Measurements from ENCODE around the gene TMEM150A. TPM values are rescaled to one million over a fixed set of nuclear protein-coding genes. Genes with fewer than 3 reads are reported as not detected.

Gene TMEM150A, protein sequence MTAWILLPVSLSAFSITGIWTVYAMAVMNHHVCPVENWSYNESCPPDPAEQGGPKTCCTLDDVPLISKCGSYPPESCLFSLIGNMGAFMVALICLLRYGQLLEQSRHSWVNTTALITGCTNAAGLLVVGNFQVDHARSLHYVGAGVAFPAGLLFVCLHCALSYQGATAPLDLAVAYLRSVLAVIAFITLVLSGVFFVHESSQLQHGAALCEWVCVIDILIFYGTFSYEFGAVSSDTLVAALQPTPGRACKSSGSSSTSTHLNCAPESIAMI
- total RNA-seq, result 1 to 10 TPM; 1.3 to 2.5 TPM

DNA sequence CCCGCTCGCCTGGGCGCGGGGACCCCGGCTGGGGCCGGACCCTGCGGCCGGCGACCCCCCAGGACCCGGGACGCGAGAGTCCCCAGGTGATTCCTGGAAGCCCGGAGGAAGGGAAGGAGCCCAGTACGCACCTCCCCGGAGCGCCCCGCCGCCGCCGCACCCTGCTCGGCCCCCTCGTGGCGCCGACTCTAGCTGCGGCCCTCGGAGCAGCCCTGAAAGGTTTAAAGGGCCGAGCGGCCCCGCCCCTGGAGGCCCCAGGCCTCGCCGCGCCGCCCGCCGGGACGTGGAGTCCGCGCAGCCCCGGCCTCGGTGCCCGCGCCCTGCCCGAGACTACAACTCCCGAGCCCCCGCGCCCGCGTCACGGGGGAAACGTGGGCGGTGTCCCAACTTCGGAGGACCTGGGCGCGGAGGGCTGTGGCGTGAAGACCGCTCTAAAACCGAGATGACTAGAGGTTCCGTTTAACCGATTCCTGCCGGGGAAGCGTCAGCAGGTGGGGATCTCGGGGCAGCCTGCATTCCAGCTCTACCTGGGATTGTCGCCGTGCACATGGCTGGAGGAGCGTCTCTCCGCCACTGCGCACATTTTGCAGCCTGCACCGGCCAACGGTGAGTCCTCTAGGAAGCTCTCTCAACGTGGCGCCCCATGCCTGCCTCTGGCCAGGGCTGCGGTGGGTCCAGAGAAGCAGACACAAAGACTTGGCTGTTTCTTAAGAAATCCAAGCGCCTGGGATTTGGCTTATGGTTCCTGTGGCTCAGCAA, at the start of gene TMEM150A:
Gene TMEM150A, minus strand, starts transcription at position 223 of the 759 bp plus-strand sequence. CDS start 750 bp downstream, outside the sequence.
- CTCF ChIA-PET, result interaction anchor here (0.7 to 1.5 kb wide), 4 partner anchors 20 to 42 kb away, joined by 3 to 4 read pairs (median 3); no protein-coding TSS in a partner anchor
- peak within 1 kb of the TSS; percentile 78 for H3K27ac Mint-ChIP-seq
- H3K4me1 Mint-ChIP-seq, result peaks cover 27% of the 10 kb centered on the region
- intact Hi-C loops (cut with DNase I, micrococcal nuclease), result loop anchor here (1.0 to 2.0 kb wide), 6 partner anchors 9 to 184 kb away; partner anchors contain the start of genes GGCX (in 2 of the 2), C2orf68 (in 1 of the 2), SH2D6 (in 1 of the 2) and USP39 (in 1 of the 2)
- H3K9me3 Mint-ChIP-seq (ENCODE audit: low read depth), result no peaks in the 10 kb centered on the region
- H3K27me3 Mint-ChIP-seq, result no peaks in the 10 kb centered on the region
- H3K4me3 Mint-ChIP-seq, result peak within 1 kb of the TSS; percentile 90
- ATAC-seq, result peak; percentile 95
- POLR2A ChIA-PET, result interaction anchor here (1.0 kb wide), 1 partner anchor 62 kb away, joined by 3 read pairs; no protein-coding TSS in a partner anchor
- peak; percentile 92 for DNase-seq
- H3K36me3 Mint-ChIP-seq (ENCODE audit: low read depth), result peaks cover 2% of the 10 kb centered on the region

- intact Hi-C loops (cut with DNase I, micrococcal nuclease), result no loop called here
- ATAC-seq (no peak), DNase-seq (no peak)
- peaks cover 45% of the 10 kb centered on the region for H3K36me3 Mint-ChIP-seq (ENCODE audit: low read depth)
- ChIA-PET CTCF (interaction anchor here (0.7 to 3.3 kb wide), 3 partner anchors 15 to 426 kb away, joined by 3 to 16 read pairs (median 4); no protein-coding TSS in a partner anchor), POLR2A (no interaction called here)
- H3K27me3 Mint-ChIP-seq, result no peaks in the 10 kb centered on the region
- H3K4me3 Mint-ChIP-seq, result no peak overlapping the region
- H3K27ac Mint-ChIP-seq, result no peak overlapping the region
- H3K9me3 Mint-ChIP-seq (ENCODE audit: low read depth), result no peaks in the 10 kb centered on the region
- H3K4me1 Mint-ChIP-seq, result no peaks in the 10 kb centered on the region
Observed at GRCh38 chr2:85652056-85652455, 49.6 kb upstream of the TMEM150A start.

GRCh38 chr2:85651097-85651496, 48.6 kb upstream of the TMEM150A start:
- no peaks in the 10 kb centered on the region for H3K9me3 Mint-ChIP-seq (ENCODE audit: low read depth)
- POLR2A ChIA-PET, result no interaction called here
- no peak for DNase-seq
- no peak overlapping the region for H3K27ac Mint-ChIP-seq
- CTCF ChIA-PET, result interaction anchor here (1.0 to 3.3 kb wide), 2 partner anchors 14 to 78 kb away, joined by 4 to 16 read pairs; no protein-coding TSS in a partner anchor
- peaks cover 47% of the 10 kb centered on the region for H3K36me3 Mint-ChIP-seq (ENCODE audit: low read depth)
- ATAC-seq, result no peak
- H3K27me3 Mint-ChIP-seq, result no peaks in the 10 kb centered on the region
- no peak overlapping the region for H3K4me3 Mint-ChIP-seq
- intact Hi-C loops (cut with DNase I, micrococcal nuclease), result no loop called here
- no peaks in the 10 kb centered on the region for H3K4me1 Mint-ChIP-seq

DNA sequence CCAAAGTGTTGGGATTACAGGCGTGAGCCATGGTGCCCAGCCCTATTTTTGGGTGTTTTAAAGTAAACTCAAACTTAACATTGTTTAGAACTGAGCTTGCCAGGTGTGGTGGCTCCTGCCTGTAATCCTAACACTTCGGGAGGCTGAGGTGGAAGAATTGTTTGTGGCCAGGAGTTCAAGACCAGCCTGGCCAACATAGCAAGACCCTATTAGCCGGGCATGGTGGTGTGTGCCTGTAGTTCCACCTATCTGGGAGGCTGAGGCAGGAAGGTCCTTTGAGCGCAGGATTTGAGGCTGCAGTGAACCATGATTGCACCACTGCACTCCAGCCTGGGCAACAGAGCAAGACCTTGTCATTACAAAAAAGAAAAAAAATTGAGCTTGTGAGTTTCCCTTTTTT, 48.0 kb upstream of the TMEM150A start:
- no peak for DNase-seq
- intact Hi-C loops (cut with DNase I, micrococcal nuclease), result no loop called here
- no peaks in the 10 kb centered on the region for H3K4me1 Mint-ChIP-seq
- ATAC-seq, result no peak
- H3K9me3 Mint-ChIP-seq (ENCODE audit: low read depth), result no peaks in the 10 kb centered on the region
- CTCF ChIA-PET, result interaction anchor here (3.3 kb wide), 1 partner anchor 13 kb away, joined by 16 read pairs; no protein-coding TSS in a partner anchor
- H3K4me3 Mint-ChIP-seq, result no peak overlapping the region
- peaks cover 52% of the 10 kb centered on the region for H3K36me3 Mint-ChIP-seq (ENCODE audit: low read depth)
- H3K27ac Mint-ChIP-seq, result no peak overlapping the region
- POLR2A ChIA-PET, result no interaction called here
- no peaks in the 10 kb centered on the region for H3K27me3 Mint-ChIP-seq

DNA sequence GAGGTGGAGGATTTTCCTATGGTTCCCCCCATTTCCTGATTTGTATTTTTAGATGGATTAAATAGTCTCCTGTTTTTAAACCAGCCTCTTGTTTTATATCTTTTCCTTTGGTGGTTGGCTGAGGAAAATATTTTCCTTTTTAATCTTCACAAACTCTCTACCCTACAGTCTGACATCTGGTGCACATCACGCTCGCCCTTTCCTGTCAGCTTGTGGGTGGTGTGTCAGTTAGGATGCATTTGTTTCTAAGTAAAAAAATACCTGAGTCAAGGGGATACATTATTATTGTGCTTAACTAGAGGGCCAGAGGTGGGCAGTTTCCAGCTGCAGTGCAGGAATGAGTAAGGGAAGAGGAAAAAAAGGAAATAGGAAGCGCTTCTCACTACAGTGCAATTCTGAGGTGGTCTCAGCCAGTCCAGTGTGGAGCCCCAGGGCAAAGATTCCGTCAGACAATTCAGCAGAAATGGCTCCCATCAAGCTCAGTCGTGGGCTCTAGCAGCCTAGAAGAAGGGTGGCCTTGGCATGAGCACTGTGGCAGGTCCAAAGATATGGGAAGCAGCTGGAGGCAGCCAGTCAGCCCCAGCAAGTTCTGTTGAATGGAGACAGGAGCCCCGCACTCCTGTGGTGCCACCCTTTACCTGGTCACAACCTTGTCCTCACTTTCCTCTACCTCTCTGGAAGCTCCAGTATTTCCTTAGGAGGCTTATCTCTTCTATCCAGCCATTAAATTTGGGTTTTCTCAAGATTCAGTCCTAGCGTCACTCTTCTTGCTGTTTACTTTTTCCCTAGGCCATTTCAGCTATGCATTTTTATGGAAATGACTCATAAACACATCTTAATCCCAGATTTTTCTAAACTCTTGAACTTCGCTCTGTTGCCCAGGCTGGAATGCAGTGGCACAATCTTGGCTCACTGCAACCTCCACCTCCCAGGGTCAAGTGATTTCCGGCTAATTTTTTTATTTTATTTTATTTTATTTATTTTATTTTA, 47.0 kb upstream of the TMEM150A start:
- DNase-seq (no peak), ATAC-seq (no peak)
- no peaks in the 10 kb centered on the region for H3K27me3 Mint-ChIP-seq
- H3K4me3 Mint-ChIP-seq, result no peak overlapping the region
- ChIA-PET POLR2A (interaction anchor here (0.6 kb wide), 1 partner anchor 219 kb away, joined by 3 read pairs; no protein-coding TSS in a partner anchor), CTCF (interaction anchor here (0.6 to 2.8 kb wide), 7 partner anchors 9 to 200 kb away, joined by 3 to 26 read pairs (median 5); no protein-coding TSS in a partner anchor)
- peaks cover 55% of the 10 kb centered on the region for H3K36me3 Mint-ChIP-seq (ENCODE audit: low read depth)
- intact Hi-C loops (cut with DNase I, micrococcal nuclease), result no loop called here
- H3K27ac Mint-ChIP-seq, result no peak overlapping the region
- no peaks in the 10 kb centered on the region for H3K9me3 Mint-ChIP-seq (ENCODE audit: low read depth)
- no peaks in the 10 kb centered on the region for H3K4me1 Mint-ChIP-seq

- H3K4me3 Mint-ChIP-seq, result no peak overlapping the region
- peak; percentile 35 for DNase-seq
- ChIA-PET CTCF (interaction anchor here (0.5 to 2.8 kb wide), 9 partner anchors 9 to 870 kb away, joined by 3 to 26 read pairs (median 5); no protein-coding TSS in a partner anchor), POLR2A (interaction anchor here (0.6 kb wide), 1 partner anchor 218 kb away, joined by 3 read pairs; no protein-coding TSS in a partner anchor)
- no peaks in the 10 kb centered on the region for H3K4me1 Mint-ChIP-seq
- H3K27me3 Mint-ChIP-seq, result no peaks in the 10 kb centered on the region
- intact Hi-C loops (cut with DNase I, micrococcal nuclease), result no loop called here
- ATAC-seq, result peak; percentile 36
- peak overlapping the region; percentile 65 for H3K27ac Mint-ChIP-seq
- no peaks in the 10 kb centered on the region for H3K9me3 Mint-ChIP-seq (ENCODE audit: low read depth)
- peaks cover 53% of the 10 kb centered on the region for H3K36me3 Mint-ChIP-seq (ENCODE audit: low read depth)
Observed at GRCh38 chr2:85648619-85649018, 46.1 kb upstream of the TMEM150A start.

- no peaks in the 10 kb centered on the region for H3K9me3 Mint-ChIP-seq (ENCODE audit: low read depth)
- no peak for ATAC-seq
- no peak overlapping the region for H3K27ac Mint-ChIP-seq
- ChIA-PET CTCF (interaction anchor here (0.5 to 2.8 kb wide), 8 partner anchors 9 to 870 kb away, joined by 3 to 26 read pairs (median 3); no protein-coding TSS in a partner anchor), POLR2A (no interaction called here)
- peaks cover 1% of the 10 kb centered on the region for H3K4me1 Mint-ChIP-seq
- H3K27me3 Mint-ChIP-seq, result no peaks in the 10 kb centered on the region
- intact Hi-C loops (cut with DNase I, micrococcal nuclease), result no loop called here
- no peak for DNase-seq
- H3K4me3 Mint-ChIP-seq, result no peak overlapping the region
- H3K36me3 Mint-ChIP-seq (ENCODE audit: low read depth), result peaks cover 57% of the 10 kb centered on the region
Observed at GRCh38 chr2:85647823-85648526, 45.5 kb upstream of the TMEM150A start.

GRCh38 chr2:85646166-85646565, 43.7 kb upstream of the TMEM150A start:
- ATAC-seq, result no peak
- ChIA-PET POLR2A (no interaction called here), CTCF (interaction anchor here (0.8 to 3.1 kb wide), 6 partner anchors 10 to 508 kb away, joined by 3 to 15 read pairs (median 3); no protein-coding TSS in a partner anchor)
- Mint-ChIP-seq H3K4me3 (no peak overlapping the region), H3K36me3 (ENCODE audit: low read depth) (peaks cover 61% of the 10 kb centered on the region), H3K4me1 (peaks cover 14% of the 10 kb centered on the region), H3K9me3 (ENCODE audit: low read depth) (no peaks in the 10 kb centered on the region), H3K27me3 (no peaks in the 10 kb centered on the region), H3K27ac (no peak overlapping the region)
- intact Hi-C loops (cut with DNase I, micrococcal nuclease), result no loop called here
- no peak for DNase-seq

DNA sequence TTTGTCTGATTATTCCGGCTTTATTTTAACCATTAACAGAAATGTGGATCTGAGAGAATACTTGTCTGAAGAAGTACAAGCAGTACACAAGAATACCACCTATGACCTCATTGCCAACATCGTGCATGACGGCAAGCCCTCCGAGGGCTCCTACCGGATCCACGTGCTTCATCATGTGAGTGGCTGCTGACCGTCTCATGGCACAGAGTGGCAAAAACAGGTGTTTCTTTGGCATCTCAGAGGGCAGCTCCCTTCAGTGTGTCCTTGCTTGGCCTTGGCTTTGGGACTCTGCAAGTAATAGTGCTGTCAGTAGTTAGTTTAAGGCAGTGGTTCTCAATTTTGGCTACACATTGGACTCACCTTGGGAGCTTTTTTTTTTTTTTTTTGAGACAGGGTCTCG, 42.4 kb upstream of the TMEM150A start:
- Mint-ChIP-seq H3K36me3 (ENCODE audit: low read depth) (peaks cover 66% of the 10 kb centered on the region), H3K27me3 (no peaks in the 10 kb centered on the region)
- CTCF ChIA-PET, result interaction anchor here (0.6 to 3.1 kb wide), 3 partner anchors 8 to 50 kb away, joined by 3 to 15 read pairs (median 4); no protein-coding TSS in a partner anchor

GRCh38 chr2:85642725-85643124, 40.2 kb upstream of the TMEM150A start:
- peaks cover 14% of the 10 kb centered on the region for H3K4me1 Mint-ChIP-seq
- H3K9me3 Mint-ChIP-seq (ENCODE audit: low read depth), result no peaks in the 10 kb centered on the region
- DNase-seq, result peak; percentile 30
- no peak overlapping the region for H3K4me3 Mint-ChIP-seq
- H3K27ac Mint-ChIP-seq, result peak overlapping the region; percentile 27
- ATAC-seq, result peak; percentile 82
- peaks cover 61% of the 10 kb centered on the region for H3K36me3 Mint-ChIP-seq (ENCODE audit: low read depth)
- no peaks in the 10 kb centered on the region for H3K27me3 Mint-ChIP-seq
- POLR2A ChIA-PET, result no interaction called here
- intact Hi-C loops (cut with DNase I, micrococcal nuclease), result no loop called here
- CTCF ChIA-PET, result interaction anchor here (1.0 to 1.4 kb wide), 2 partner anchors 10 to 11 kb away, joined by 3 read pairs; no protein-coding TSS in a partner anchor

More for the DNA sequence above, 42.4 kb upstream of the TMEM150A start:
- intact Hi-C loops (cut with DNase I, micrococcal nuclease), result no loop called here
- no peaks in the 10 kb centered on the region for H3K9me3 Mint-ChIP-seq (ENCODE audit: low read depth)
- peaks cover 14% of the 10 kb centered on the region for H3K4me1 Mint-ChIP-seq
- POLR2A ChIA-PET, result interaction anchor here (0.6 kb wide), 1 partner anchor 31 kb away, joined by 3 read pairs; no protein-coding TSS in a partner anchor
- H3K4me3 Mint-ChIP-seq, result no peak overlapping the region
- DNase-seq, result no peak
- no peak for ATAC-seq
- no peak overlapping the region for H3K27ac Mint-ChIP-seq

Data from activated CD4-positive, alpha-beta T cell treated with anti-CD3 and anti-CD28 coated beads for 36 hours (primary cell).